Hematopoietic multipotent progenitor cell treated with erythropoietin and hydrocortisone succinate and interleukin-3 and kit ligand, for 8 days (in vitro differentiated cells): ENCODE measurements around the gene WASHC3.
"Not testable (repeated sequence)": the region's sequence is repeated elsewhere in the genome, so short reads cannot be mapped to it uniquely, and the experiment has no call there.

Source experiments
- DNase-seq: peaks from one replicate; pipeline ENCODE4 v3.0.0-alpha.2; 2015

WASHC3 gene

GRCh38 chr12:102061560-102062418 lies at the start of gene WASHC3:
Gene WASHC3, minus strand, starts transcription at chr12:102061991. Its CDS starts 29 bp downstream, at chr12:102061962.
- DNase-seq, result peak; percentile 96

GRCh38 chr12:102110782-102111181 lies 49.0 kb upstream of the WASHC3 start:
- no peak for DNase-seq

- peak; percentile 68 for DNase-seq
These were observed 46.2 kb upstream of the WASHC3 start for GRCh38 chr12:102107970-102108369.

- no peak for DNase-seq
These were observed 45.1 kb upstream of the WASHC3 start for GRCh38 chr12:102106905-102107304.

GRCh38 chr12:102096855-102097254 lies 35.1 kb upstream of the WASHC3 start:
- no peak for DNase-seq

- peak; percentile 46 for DNase-seq
These were observed 34.0 kb upstream of the WASHC3 start for GRCh38 chr12:102095677-102096263.

- DNase-seq, result no peak
These were observed 31.5 kb upstream of the WASHC3 start for GRCh38 chr12:102093319-102093718.

GRCh38 chr12:102089228-102089835 lies 27.5 kb upstream of the WASHC3 start:
- DNase-seq, result not testable (repeated sequence)

- no peak for DNase-seq
These were observed 19.1 kb upstream of the WASHC3 start for GRCh38 chr12:102080842-102081241.

GRCh38 chr12:102072092-102072491 lies 10.3 kb upstream of the WASHC3 start:
- DNase-seq, result not testable (repeated sequence)

- no peak for DNase-seq
These were observed 7.9 kb upstream of the WASHC3 start for GRCh38 chr12:102069707-102070106.

- DNase-seq, result no peak
These were observed 5.9 kb upstream of the WASHC3 start for GRCh38 chr12:102067574-102068258.

- no peak for DNase-seq
These were observed 2.7 kb upstream of the WASHC3 start for GRCh38 chr12:102064476-102064875.

GRCh38 chr12:102063069-102063468 lies 1.3 kb upstream of the WASHC3 start:
- DNase-seq, result peak; percentile 47

GRCh38 chr12:102062419-102062806 lies 622 bp upstream of the WASHC3 start:
- DNase-seq, result no peak

GRCh38 chr12:102061096-102061559 lies 663 bp downstream of the WASHC3 start:
- peak; percentile 33 for DNase-seq

GRCh38 chr12:102059343-102059742 lies 2.4 kb downstream of the WASHC3 start:
- DNase-seq, result peak; percentile 30

- DNase-seq, result no peak
These were observed 7.4 kb downstream of the WASHC3 start for GRCh38 chr12:102054345-102054744.

GRCh38 chr12:102053062-102053349 lies 8.8 kb downstream of the WASHC3 start:
- no peak for DNase-seq

GRCh38 chr12:102052192-102053061 lies 9.4 kb downstream of the WASHC3 start:
- no peak for DNase-seq

- DNase-seq, result no peak
These were observed 10.3 kb downstream of the WASHC3 start for GRCh38 chr12:102051431-102051965.
